NCI-H1105 treated with DMSO at 0.1 percent for 48 hours (cell line): Measurements from ENCODE around the gene OMD.

Source experiments
- DNase-seq: peaks from one replicate; lab custom pipeline; 2025; lab: John Stamatoyannopoulos, UW

OMD gene

GRCh38 chr9:92424340-92424739 is at the start of gene OMD:
OMD (minus strand) TSS chr9:92424471; CDS start chr9:92417558, 6,913 bp downstream.
- DNase-seq, result no peak

GRCh38 chr9:92468206-92468605 is 43.9 kb upstream of the OMD start:
- no peak for DNase-seq

GRCh38 chr9:92467511-92467910 is 43.2 kb upstream of the OMD start:
- no peak for DNase-seq

GRCh38 chr9:92467041-92467440 is 42.8 kb upstream of the OMD start:
- DNase-seq, result no peak

GRCh38 chr9:92463984-92464383 is 39.7 kb upstream of the OMD start:
- DNase-seq, result no peak

- DNase-seq, result no peak
Measured at GRCh38 chr9:92463387-92463786, 39.1 kb upstream of the OMD start.

GRCh38 chr9:92457576-92457975 is 33.3 kb upstream of the OMD start:
- DNase-seq, result no peak

- no peak for DNase-seq
Measured at GRCh38 chr9:92455217-92455616, 30.9 kb upstream of the OMD start.

GRCh38 chr9:92446536-92446935 is 22.3 kb upstream of the OMD start:
- no peak for DNase-seq

- DNase-seq, result no peak
Measured at GRCh38 chr9:92444841-92445240, 20.6 kb upstream of the OMD start.

GRCh38 chr9:92440751-92441046 is 16.4 kb upstream of the OMD start:
- no peak for DNase-seq

- no peak for DNase-seq
Measured at GRCh38 chr9:92439921-92440750, 15.9 kb upstream of the OMD start.

GRCh38 chr9:92438900-92439526 is 14.7 kb upstream of the OMD start:
- peak; percentile 5 for DNase-seq

GRCh38 chr9:92435263-92435662 is 11.0 kb upstream of the OMD start:
- no peak for DNase-seq

- no peak for DNase-seq
Measured at GRCh38 chr9:92432972-92433548, 8.8 kb upstream of the OMD start.

GRCh38 chr9:92432350-92432749 is 8.1 kb upstream of the OMD start:
- no peak for DNase-seq

- DNase-seq, result no peak
Measured at GRCh38 chr9:92429836-92430235, 5.6 kb upstream of the OMD start.

- DNase-seq, result peak; percentile 46
Measured at GRCh38 chr9:92426501-92427145, 2.4 kb upstream of the OMD start.

GRCh38 chr9:92425474-92425873 is 1.2 kb upstream of the OMD start:
- no peak for DNase-seq

- no peak for DNase-seq
Measured at GRCh38 chr9:92423612-92424011, 659 bp downstream of the OMD start.

GRCh38 chr9:92422611-92423338 is 1.5 kb downstream of the OMD start:
- DNase-seq, result no peak

- no peak for DNase-seq
Measured at GRCh38 chr9:92414566-92414965, 9.7 kb downstream of the OMD start.
